ENCODE results near the gene COP1. TPM values are rescaled to one million over a fixed set of nuclear protein-coding genes. Genes with fewer than 3 reads are reported as not detected.
"Not testable (repeated sequence)": the region's sequence is repeated elsewhere in the genome, so short reads cannot be mapped to it uniquely, and the experiment has no call there.

COP1 gene
- total RNA-seq, 4 donors from 2014 or later: 53.4 to 85.5 (median 68.4) TPM

DNA sequence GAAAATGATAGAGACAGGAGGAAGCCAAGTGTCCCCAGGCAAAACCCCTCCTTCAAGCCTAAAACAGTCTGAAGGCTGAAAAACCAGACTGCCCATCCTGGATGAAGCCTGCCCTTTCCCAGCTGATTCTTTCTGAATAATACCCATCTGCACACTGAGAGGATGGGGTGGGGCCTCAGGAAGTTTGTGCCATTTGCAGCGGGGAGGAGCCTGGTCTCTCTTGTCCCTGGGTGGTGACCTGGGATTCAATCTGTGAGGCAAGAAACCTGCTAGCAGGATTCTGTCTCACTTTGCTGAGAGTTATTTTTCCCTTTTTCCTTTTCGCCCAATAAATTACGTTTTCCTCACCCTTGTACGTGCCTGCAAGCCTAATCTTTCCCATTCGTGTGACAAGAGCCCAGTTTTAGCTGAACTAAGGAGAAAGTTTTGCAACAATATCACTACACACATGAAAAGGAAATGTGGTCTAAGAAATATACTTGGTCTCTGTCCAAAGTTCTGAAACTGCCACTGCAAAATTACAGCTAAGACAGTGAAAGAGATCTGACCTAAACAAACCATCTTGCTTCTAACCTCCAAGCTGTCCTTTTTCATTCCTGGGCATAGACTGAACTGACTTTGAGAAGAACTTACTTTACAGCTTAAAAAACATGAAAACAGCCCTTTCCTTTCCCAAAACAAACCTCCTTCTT, 105.0 kb downstream of the COP1 start:
- H3K4me1 ChIP-seq: no peaks in the 10 kb centered on the region
- H3K4me3 ChIP-seq: no peak overlapping the region
- no peak overlapping the region for H3K27ac ChIP-seq
- peaks cover 0 to 29% of the 10 kb centered on the region in 2 donors for H3K9me3 ChIP-seq
- H3K27me3 ChIP-seq: no peaks in the 10 kb centered on the region
- no peaks in the 10 kb centered on the region for H3K36me3 ChIP-seq
- no peak for DNase-seq
- TF ChIP-seq CTCF (IDR thresholded peaks at IDR 0.05) (no peak), POLR2A (IDR thresholded peaks at IDR 0.05) (no peak)
- intact Hi-C loops (cut with DNase I; ENCODE audit: low total_unique reads): no loop called here

- intact Hi-C loops (cut with DNase I; ENCODE audit: low total_unique reads): no loop called here
- Histone ChIP-seq H3K27ac (no peak overlapping the region), H3K4me1 (no peaks in the 10 kb centered on the region), H3K9me3 (peaks cover 0 to 29% of the 10 kb centered on the region in 2 donors), H3K36me3 (no peaks in the 10 kb centered on the region), H3K27me3 (no peaks in the 10 kb centered on the region), H3K4me3 (no peak overlapping the region)
- DNase-seq: no peak
- TF ChIP-seq POLR2A (IDR thresholded peaks at IDR 0.05) (no peak), CTCF (IDR thresholded peaks at IDR 0.05) (no peak)
Observed at GRCh38 chr1:176098560-176098959, 108.5 kb downstream of the COP1 start.

GRCh38 chr1:176096015-176096414, 111.1 kb downstream of the COP1 start:
- intact Hi-C loops (cut with DNase I; ENCODE audit: low total_unique reads): no loop called here
- H3K36me3 ChIP-seq: no peaks in the 10 kb centered on the region
- no peaks in the 10 kb centered on the region for H3K27me3 ChIP-seq
- H3K27ac ChIP-seq: no peak overlapping the region
- H3K9me3 ChIP-seq: peaks cover 0 to 29% of the 10 kb centered on the region in 2 donors
- no peak for TF ChIP-seq POLR2A (IDR thresholded peaks at IDR 0.05)
- no peak for TF ChIP-seq CTCF (IDR thresholded peaks at IDR 0.05)
- no peak overlapping the region for H3K4me3 ChIP-seq
- H3K4me1 ChIP-seq: no peaks in the 10 kb centered on the region
- no peak for DNase-seq

GRCh38 chr1:176090766-176091165, 116.3 kb downstream of the COP1 start:
- intact Hi-C loops (cut with DNase I; ENCODE audit: low total_unique reads): no loop called here
- Histone ChIP-seq H3K4me1 (no peaks in the 10 kb centered on the region), H3K9me3 (no peaks in the 10 kb centered on the region), H3K27ac (no peak overlapping the region), H3K4me3 (no peak overlapping the region), H3K36me3 (no peaks in the 10 kb centered on the region), H3K27me3 (no peaks in the 10 kb centered on the region)
- no peak for DNase-seq
- no peak for TF ChIP-seq CTCF (IDR thresholded peaks at IDR 0.05)
- TF ChIP-seq POLR2A (IDR thresholded peaks at IDR 0.05): no peak

DNA sequence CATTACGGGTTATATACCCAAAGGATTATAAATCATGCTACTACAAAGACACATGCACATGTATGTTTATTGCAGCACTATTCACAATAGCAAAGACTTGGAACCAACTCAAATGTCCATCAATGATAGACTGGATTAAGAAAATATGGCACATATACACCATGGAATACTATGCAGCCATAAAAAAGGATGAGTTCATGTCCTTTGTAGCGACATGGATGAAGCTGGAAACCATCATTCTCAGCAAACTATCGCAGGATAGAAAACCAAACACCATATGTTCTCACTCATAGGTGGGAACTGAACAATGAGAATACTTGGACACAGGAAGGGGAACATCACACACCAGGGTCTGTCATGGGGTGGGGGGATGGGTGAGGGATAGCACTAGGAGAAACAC, 119.3 kb downstream of the COP1 start:
- H3K4me1 ChIP-seq; H3K27ac ChIP-seq; H3K27me3 ChIP-seq; H3K9me3 ChIP-seq; H3K36me3 ChIP-seq; intact Hi-C loops (cut with DNase I; ENCODE audit: low total_unique reads); H3K4me3 ChIP-seq; DNase-seq: not testable (repeated sequence)

All from uterus (tissue), 4 donors.